ENCODE measurements around the gene TNFRSF13B.
"Not testable (repeated sequence)": the region's sequence is repeated elsewhere in the genome, so short reads cannot be mapped to it uniquely, and the experiment has no call there.

- not testable (repeated sequence) for TF ChIP-seq RAD21 (IDR thresholded peaks at IDR 0.05; ENCODE audit: low read depth); CEBPB (IDR thresholded peaks at IDR 0.05; ENCODE audit: low read depth); CTCF (IDR thresholded peaks at IDR 0.05 in 2 of 3, conservative IDR thresholded peaks at IDR 0.05 in 1 of 3; ENCODE audit: borderline replicate concordance in 1 of 3, insufficient read depth in 1 of 3, low read depth in 2 of 3, low read length in 2 of 3); YY1 (IDR thresholded peaks at IDR 0.05; ENCODE audit: extremely low read depth, insufficient replicate concordance, low read depth, low read length); POLR2A (IDR thresholded peaks at IDR 0.05; ENCODE audit: borderline replicate concordance, extremely low read depth, insufficient read depth, insufficient read length); EZH2 (IDR thresholded peaks at IDR 0.05); MAX (IDR thresholded peaks at IDR 0.05); ZBTB33 (IDR thresholded peaks at IDR 0.05; ENCODE audit: extremely low read depth, insufficient replicate concordance, low read length); ZFX (IDR thresholded peaks at IDR 0.05); POLR2AphosphoS5 (IDR thresholded peaks at IDR 0.05; ENCODE audit: low read depth, low read length)
Observed at GRCh38 chr17:16892876-16893454, 79.0 kb downstream of the TNFRSF13B start.
